GM18870 (cell line): ENCODE data around the gene RAB40C.

ENCODE experiments used
- ATAC-seq: cut with Tn5 transposase; IDR thresholded peaks from one replicate; pipeline ENCODE4 v1.9.1; 2021; ENCODE audit warnings: moderate library complexity; ENCODE audit not compliant: unreplicated experiment

Gene RAB40C

DNA sequence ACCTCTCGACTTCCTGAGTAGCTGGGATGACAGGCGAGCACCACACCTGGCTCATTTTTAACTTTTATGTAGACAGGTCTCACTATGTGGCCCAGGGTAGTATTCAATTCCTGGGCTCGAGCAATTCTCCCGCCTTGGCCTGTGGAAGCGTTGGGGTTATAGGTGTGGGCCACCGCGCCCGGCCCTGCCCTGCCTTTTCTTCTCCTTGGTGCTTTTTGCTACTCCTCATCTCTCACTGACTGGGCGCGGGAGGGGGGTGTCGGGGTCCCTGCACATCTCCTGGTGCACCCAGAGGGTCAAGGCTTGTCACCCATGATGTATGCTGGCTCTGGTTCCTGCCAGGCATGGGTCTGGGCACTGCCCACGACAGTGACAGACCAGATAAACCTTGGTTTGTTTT lies 54.7 kb downstream of the RAB40C start:
- ATAC-seq, result no peak

DNA sequence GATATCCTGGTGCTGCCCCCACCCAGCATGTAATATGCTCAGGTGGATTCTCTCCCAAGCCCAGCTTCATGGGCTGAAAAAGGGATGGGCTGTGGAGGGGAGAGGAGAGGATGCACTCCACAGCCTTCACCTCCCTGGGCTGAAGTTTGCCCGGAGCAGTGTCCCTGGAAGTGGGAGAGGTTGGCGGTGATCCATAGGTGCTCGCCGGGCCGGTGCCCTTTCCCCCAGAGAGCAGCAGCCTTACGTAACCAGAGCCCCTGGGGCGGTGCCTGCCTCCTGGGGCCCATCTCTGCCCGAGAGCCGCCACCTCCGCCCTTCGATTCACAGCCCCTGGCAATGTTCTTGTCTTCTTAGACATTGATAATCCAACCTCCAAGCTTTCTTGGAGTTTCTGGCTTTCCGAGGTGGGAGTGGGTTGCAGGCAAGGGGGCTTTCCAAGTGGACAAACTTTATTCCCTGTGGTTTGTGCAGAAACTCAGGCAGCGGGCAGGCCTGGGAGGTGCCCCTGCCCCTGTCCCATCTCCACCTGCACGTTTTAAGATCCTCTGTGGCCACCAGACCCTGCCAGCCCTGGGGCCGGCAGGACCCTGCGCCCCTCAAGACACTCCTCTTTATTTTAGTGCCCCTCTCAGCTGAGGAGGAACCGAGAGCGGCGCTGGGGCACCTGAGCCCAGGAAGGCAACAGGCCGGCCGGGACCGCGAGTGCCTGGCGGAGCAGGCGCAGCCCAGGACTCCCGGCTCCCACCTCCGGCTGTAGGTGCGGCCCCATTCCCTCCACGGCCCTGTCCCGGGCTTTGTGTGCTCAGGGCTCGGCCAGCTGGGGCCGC lies 56.2 kb downstream of the RAB40C start:
- no peak for ATAC-seq

DNA sequence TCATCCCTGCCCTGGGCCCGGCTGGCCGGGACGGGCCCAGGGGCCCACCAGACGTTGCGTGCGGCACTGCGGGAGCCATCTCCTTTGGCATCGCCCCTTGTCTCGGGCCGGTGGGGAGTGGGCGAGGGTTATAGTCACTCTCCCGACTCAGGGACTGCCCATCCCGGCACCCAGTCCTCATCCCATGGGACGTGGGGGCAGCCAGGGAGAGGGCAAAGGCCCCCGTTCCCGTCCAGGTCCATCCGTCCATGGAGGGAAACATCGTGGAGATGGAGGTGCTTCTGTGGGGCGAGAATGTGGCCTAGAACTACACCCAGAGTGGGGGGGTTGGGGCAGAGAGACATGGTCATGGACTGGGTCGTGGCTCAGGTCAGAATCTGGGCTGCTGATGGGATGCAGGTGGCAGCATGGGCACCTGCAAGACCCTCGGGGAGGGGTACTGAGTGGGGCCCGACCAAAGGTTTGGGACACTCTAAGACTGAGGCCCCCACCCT lies 56.9 kb downstream of the RAB40C start:
- no peak for ATAC-seq

DNA sequence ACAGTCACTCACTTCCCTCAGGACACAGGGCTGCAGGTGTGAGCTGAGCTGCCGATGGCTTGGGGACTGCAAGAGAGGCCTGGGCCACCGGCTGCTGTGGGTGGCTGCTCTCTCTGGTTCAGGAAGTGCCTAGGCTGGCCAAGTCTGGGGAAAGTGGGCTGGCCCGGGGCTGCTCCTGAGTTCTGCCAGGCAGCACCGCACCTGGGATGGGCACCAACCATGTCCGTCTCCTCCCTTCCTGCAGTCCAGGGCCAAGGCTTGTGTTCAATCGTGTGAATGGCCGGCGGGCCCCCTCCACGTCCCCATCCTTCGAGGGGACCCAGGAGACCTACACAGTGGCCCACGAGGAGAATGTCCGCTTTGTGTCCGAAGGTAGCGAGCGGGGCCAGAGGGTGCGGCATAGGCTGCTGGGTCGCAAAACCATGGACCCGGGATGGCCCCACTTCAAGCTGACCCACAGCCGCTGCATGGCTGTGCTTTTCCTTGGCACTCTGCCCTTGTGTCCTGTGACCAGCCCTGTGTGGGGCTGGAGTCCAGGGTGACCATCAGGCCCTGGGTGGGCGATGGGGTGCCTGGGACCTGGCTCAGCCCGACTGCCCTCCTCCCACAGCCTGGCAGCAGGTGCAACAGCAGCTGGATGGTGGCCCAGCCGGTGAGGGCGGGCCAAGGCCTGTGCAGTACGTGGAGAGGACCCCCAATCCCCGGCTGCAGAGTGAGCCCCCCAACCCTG lies 57.5 kb downstream of the RAB40C start:
- ATAC-seq, result no peak

GRCh38 chr16:648071-648780 lies 58.4 kb downstream of the RAB40C start:
- ATAC-seq, result no peak

DNA sequence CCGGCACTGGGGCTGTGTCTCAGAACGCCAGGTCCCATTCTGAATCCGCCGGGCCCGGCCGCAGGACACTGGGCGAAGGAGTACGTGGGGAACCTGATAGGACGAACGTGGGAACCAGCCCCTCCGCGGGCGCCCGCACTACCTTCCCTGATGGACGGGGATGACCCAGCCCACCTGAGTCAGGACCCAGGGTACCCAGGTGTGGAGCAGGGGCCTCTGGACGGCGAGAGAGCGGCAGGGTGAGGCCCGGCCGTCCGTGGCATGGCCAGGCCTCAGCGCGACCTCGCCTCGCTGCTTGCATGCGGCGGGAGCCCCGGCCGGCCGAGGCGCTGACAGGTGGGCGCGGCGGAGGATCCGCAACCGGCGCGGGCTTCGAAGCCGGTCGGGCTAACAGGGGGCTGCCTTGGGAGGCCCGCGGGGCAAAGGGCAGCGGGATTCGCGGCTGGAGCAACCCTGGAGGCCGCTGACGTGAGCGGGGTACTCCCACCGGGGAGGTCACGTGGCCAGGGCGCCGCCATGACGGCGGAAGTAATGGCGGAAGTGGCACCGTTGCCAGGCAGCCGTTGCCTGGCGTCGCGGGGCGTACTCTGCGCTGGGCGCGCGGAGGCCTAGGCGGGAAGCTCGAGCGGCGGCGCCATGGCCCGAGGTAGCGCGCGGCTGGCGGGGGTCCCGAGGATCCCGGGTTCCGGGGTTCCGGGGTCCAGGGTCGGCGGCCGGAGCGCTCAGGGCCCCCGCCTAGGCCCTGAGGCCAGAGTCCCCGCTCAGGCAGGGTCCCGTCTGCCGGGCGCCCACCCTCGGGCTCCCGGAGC lies 59.1 kb downstream of the RAB40C start, which contains the start of gene WDR90:
Gene WDR90 (plus strand): TSS at position 585 of the 809 bp plus-strand sequence. CDS start 52 bp downstream, at position 637.
- ATAC-seq, result no peak

DNA sequence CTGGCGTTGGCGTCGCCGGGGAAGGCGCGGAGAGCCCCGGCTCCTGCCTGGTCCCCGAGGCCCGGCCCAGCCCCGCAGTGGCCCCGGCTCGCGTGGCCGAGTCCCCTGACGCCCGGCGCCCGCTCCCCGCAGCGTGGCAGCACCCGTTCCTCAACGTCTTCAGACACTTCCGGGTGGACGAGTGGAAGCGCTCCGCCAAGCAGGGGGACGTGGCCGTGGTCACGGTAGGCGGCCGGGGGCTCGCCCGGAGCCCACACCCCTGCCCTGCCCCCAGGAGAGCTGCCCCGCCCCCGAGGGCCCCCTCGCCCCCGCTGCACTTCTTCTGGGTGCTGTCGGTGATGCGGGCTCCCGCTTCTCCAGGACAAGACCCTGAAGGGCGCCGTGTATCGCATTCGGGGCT lies 59.8 kb downstream of the RAB40C start:
- ATAC-seq, result no peak

DNA sequence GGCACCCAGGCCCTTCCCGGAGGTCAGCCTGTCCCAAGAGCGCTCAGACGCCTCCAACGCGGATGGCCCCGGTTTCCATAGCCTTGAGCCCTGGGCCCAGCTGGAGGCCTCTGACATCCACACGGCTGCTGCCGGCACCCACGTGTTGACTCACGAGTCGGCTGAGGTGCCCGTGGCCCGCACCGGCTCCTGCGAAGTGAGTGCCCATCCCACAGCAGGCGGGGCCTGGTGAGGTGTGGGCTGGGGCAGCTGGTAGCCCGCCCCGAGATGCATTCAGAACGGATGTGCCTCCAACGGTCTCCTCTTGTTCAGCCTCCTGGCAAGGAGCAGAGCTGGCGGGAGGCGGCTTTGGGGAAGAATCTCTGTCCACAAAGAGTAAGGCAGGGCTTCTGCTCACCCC lies 62.0 kb downstream of the RAB40C start:
- ATAC-seq, result no peak

GRCh38 chr16:652454-653305 lies 62.8 kb downstream of the RAB40C start:
- no peak for ATAC-seq

- no peak for ATAC-seq
Measured at GRCh38 chr16:654034-654433, 64.2 kb downstream of the RAB40C start.

- no peak for ATAC-seq
Measured at GRCh38 chr16:657487-657886, 67.6 kb downstream of the RAB40C start.

DNA sequence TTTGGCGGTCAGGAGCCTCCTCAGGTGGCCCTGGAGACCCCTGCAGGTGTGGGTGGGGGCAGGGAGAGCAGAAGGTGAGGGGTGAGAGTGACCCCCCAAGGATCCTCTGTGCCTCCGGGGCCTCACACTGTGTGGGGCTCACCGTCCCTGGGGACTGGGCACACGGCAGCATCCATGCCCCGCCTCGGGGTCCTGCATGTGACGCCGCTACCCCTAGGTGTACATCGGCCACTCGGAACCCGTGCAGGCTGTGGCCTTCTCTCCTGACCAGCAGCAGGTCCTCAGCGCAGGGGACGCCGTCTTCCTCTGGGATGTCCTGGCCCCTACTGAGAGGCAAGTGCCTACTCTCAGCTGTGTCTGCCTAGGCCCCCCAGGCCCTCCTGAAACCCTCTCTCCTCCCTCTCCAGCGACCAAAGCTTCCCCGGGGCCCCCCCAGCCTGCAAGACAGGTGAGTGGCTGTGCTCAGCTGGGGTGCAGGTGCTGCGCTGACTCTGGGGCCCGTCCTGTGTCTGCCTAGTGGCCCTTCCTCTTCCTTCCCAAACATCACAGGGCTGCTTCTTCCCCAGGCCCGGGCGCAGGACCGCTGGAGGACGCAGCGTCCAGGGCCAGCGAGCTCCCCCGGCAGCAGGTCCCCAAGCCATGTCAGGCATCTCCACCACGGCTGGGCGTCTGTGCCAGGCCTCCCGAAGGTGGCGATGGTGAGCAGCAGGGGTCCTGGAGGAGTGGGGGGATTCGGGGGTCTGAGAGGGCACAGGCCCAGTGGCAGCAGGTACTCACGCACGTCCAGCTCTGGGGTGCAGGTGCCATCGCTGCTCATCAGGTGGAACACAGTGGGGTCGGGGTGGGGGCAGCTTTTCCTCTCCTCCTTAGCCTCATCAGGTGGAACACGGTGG lies 69.1 kb downstream of the RAB40C start:
- ATAC-seq, result no peak

GRCh38 chr16:659618-660017 lies 69.8 kb downstream of the RAB40C start:
- ATAC-seq, result no peak

- no peak for ATAC-seq
Measured at GRCh38 chr16:660132-660458, 70.2 kb downstream of the RAB40C start.

DNA sequence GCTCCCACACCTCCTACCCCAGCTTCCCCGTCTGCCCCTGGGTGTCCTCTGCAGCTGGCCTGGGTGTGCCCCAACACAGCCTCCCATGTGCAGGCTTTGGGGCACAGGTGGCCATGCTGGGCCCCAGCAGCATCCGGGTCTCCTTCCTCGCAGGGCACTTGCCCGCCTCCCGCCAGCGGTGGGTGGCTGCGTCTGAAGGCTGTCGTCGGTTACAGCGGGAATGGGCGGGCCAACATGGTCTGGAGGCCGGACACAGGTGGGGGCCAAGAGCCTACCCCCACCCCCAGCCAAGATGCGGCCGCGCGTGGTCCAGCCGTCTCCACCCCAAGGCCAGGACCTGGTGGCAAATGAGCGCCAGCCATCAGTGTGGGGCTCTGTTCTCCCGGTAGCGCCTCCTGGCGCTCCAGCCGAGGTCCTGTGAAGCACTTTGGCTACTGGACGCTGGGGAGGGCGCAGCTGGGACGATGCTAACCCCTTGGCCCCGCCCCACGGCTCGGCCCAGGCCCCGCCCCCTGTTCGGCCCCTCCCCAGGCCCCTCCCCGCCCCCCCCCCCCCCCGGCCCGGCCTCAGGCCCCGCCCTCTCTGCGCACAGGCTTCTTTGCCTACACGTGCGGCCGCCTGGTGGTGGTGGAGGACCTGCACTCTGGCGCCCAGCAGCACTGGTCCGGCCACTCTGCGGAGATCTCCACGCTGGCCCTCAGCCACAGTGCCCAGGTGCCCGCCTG lies 70.8 kb downstream of the RAB40C start:
- ATAC-seq, result no peak

DNA sequence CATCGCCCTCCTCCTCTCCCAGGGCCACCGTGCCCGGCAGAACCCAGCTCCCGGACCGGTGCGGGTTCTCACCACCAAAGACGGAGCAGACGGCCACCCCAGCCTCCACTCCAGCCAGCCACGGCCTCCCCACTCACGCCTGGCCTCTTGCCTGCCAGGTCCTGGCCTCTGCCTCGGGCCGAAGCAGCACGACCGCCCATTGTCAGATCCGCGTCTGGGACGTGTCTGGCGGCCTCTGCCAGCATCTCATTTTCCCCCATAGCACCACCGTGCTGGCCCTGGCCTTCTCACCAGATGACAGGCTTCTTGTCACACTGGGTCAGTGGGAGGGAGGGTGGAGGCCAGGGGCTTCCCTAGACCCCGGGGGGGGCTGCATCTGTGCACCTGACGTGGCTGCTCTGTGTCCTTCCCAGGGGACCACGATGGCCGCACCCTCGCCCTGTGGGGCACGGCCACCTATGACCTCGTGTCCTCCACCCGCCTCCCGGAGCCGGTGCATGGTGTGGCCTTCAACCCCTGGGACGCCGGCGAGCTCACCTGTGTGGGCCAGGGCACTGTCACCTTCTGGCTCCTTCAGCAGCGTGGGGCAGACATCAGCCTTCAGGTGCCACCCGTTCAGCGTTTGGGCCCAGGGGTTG lies 71.4 kb downstream of the RAB40C start:
- ATAC-seq, result no peak

GRCh38 chr16:662095-662494 lies 72.2 kb downstream of the RAB40C start:
- ATAC-seq, result no peak

- ATAC-seq, result no peak
Measured at GRCh38 chr16:662597-662996, 72.7 kb downstream of the RAB40C start.
